OCI-LY3 (cell line): ENCODE data around the gene SPATA6L.

Experiments used
- CTCF ChIP-seq: fragments of 200-600, 300-600 bp; sonication (generic); IDR thresholded peaks from 2 replicates; pipeline ENCODE4 v1.5.1; 2014; ENCODE audit warnings: antibody characterized with exemption, low read length, low read depth
- EZH2phosphoT487 ChIP-seq: fragments of 200-600 bp; shearing (Covaris generic); IDR thresholded peaks from 2 replicates; pipeline ENCODE4 v1.6.1; 2018; ENCODE audit warnings: antibody characterized with exemption, mixed run types, low read depth

DNA sequence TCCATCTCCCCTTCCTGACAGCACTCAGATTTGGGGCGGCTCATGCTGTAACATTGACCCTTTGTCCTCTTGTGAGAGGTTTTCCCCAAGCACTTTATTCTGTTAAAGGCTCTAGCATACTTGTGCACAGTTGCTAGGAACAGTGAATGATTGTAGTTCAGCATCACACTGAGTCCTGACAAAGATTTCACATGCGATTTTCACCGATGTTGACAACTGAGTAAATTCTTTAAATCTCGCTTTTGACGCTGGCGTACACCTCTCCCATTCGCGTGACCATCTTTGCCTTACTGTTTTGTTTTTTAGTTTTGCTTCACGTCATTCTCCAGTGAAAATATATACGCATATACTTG, 13.9 kb upstream of the SPATA6L start:
- no peak for TF ChIP-seq CTCF
- TF ChIP-seq EZH2phosphoT487 = no peak
